Measurements from ENCODE around the gene RPL13. TPM values are rescaled to one million over a fixed set of nuclear protein-coding genes. Genes with fewer than 3 reads are reported as not detected.

The RPL13 gene
- polyA plus RNA-seq, 3 donors = 1,251 to 2,437 (median 1,329) TPM

DNA sequence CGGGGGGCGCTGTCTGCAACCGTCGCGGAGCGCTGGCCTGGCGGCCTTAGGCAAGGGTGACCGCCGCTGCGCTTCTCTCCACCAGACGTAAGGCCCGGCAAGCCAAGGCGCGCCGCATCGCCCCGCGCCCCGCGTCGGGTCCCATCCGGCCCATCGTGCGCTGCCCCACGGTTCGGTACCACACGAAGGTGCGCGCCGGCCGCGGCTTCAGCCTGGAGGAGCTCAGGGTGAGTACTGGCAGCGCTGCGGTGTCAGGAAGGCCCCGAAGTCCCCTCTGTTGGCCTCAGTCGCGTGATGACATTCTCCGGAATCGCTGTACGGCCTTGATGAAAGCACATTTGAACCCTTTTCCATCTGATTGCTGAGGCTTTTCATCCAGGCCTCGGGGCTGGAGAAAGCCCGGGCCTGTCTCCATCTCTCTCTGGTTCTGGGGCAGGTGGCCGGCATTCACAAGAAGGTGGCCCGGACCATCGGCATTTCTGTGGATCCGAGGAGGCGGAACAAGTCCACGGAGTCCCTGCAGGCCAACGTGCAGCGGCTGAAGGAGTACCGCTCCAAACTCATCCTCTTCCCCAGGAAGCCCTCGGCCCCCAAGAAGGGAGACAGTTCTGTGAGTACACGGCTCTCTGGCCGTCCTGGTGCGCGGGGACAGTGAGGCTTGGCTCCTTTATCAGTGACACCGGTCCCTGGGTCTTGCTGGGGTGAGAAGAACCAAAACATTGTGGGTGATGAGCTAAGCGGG is 831 bp downstream of the RPL13 start:
- peak overlapping the region; percentile 57 to 95 (median 85) for H3K27ac Mint-ChIP-seq
- no peaks in the 10 kb centered on the region for H3K9me3 ChIP-seq (replicated peaks in 1 of 2; ENCODE audit: control insufficient read depth in 1 of 2, insufficient read depth in 1 of 2, low read length in 2 of 2)
- peak overlapping the region; percentile 96 for H3K9ac ChIP-seq (ENCODE audit: insufficient read depth, low read length, poor library complexity, severe bottlenecking)
- H3K9me3 Mint-ChIP-seq = no peaks in the 10 kb centered on the region
- TF ChIP-seq, protein P1, sequence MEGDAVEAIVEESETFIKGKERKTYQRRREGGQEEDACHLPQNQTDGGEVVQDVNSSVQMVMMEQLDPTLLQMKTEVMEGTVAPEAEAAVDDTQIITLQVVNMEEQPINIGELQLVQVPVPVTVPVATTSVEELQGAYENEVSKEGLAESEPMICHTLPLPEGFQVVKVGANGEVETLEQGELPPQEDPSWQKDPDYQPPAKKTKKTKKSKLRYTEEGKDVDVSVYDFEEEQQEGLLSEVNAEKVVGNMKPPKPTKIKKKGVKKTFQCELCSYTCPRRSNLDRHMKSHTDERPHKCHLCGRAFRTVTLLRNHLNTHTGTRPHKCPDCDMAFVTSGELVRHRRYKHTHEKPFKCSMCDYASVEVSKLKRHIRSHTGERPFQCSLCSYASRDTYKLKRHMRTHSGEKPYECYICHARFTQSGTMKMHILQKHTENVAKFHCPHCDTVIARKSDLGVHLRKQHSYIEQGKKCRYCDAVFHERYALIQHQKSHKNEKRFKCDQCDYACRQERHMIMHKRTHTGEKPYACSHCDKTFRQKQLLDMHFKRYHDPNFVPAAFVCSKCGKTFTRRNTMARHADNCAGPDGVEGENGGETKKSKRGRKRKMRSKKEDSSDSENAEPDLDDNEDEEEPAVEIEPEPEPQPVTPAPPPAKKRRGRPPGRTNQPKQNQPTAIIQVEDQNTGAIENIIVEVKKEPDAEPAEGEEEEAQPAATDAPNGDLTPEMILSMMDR (IDR thresholded peaks at IDR 0.05) = no peak
- peak overlapping the region; percentile 79 for H2AFZ ChIP-seq (ENCODE audit: insufficient read depth, low read depth, low read length, poor library complexity, severe bottlenecking)
- peak overlapping the region; percentile 94 for H3K4me2 ChIP-seq (replicated peaks; ENCODE audit: extremely low read depth, low read length, poor library complexity, severe bottlenecking)
- H3K36me3 Mint-ChIP-seq = peaks cover 43 to 49% of the 10 kb centered on the region in 2 donors
- peaks cover 22% of the 10 kb centered on the region for H3K79me2 ChIP-seq (ENCODE audit: insufficient read depth, low read length)
- WGBS (ENCODE audit: insufficient coverage) = 6% methylated on average over 56 of the region's 58 CpGs
- H3K4me3 ChIP-seq (replicated peaks in 1 of 3; ENCODE audit: low read depth in 2 of 3, low read length in 3 of 3) = peak overlapping the region; percentile 64 to 95 (median 82)
- peaks cover 73% of the 10 kb centered on the region for H3K4me1 Mint-ChIP-seq
- H3K27ac ChIP-seq (ENCODE audit: low read depth in 1 of 2, low read length in 2 of 2) = peak overlapping the region; percentile 24 to 93
- H3K36me3 ChIP-seq (replicated peaks in 1 of 2; ENCODE audit: control insufficient read depth in 1 of 2, insufficient read depth in 2 of 2, low read length in 2 of 2) = peaks cover 35 to 38% of the 10 kb centered on the region in 2 donors
- H3K4me1 ChIP-seq (ENCODE audit: control insufficient read depth in 1 of 2, insufficient read depth in 2 of 2, low read length in 2 of 2) = peaks cover 46 to 64% of the 10 kb centered on the region in 2 donors
- intact Hi-C loops (cut with micrococcal nuclease) = loop anchor here in 1 of 2 donors (5.0 kb wide), 2 partner anchors 161 to 311 kb away; partner anchors contain the start of genes TCF25, VPS9D1 and ZNF276
- peaks cover 55% of the 10 kb centered on the region for H4K20me1 ChIP-seq (ENCODE audit: insufficient read depth, low read length)
- DNase-seq = peak in 2 of 3 donors; percentile 9 to 19
- H3K4me3 Mint-ChIP-seq = peak overlapping the region; percentile 90 to 92
- peaks cover 1 to 6% (median 3%) of the 10 kb centered on the region in 3 donors for H3K27me3 Mint-ChIP-seq (ENCODE audit: low read depth in 3 of 3)
- H3K27me3 ChIP-seq (ENCODE audit: control insufficient read depth in 2 of 2, insufficient read depth in 2 of 2, low read length in 2 of 2) = peaks cover 0 to 2% of the 10 kb centered on the region in 2 donors

DNA sequence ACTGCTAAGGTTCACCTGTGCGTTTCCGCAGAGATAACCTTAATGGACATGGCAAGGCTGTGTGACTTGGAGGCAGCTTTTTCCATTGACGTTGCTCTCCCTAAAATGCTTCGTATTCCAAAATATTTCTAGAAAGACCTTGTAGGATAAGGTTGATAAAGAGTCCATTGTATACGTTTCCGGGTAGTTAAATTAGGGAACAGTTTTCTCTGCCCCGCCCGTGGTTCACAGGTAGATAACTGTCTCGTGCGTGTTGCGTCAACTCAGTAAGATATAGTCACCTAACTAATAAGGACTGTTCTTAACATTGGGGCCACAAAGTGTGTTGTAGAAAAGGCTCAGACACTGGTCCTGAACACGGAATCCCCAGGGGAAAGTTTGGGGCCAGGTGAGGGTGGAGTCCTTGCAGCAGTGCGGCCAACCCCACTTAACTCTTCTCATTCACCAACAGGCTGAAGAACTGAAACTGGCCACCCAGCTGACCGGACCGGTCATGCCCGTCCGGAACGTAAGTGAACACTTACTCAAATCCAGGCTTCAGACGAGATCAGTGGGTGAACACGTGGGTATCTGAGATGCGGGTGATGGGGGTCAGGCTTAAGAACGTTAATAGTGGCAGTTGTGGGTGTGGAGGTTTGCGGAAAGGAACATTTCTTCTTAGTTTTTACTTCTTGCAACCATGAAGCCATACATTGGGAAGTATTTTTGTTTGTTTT is 1.6 kb downstream of the RPL13 start:
- Mint-ChIP-seq H3K27ac (peak overlapping the region; percentile 57 to 95 (median 85)), H3K4me1 (peaks cover 74% of the 10 kb centered on the region), H3K9me3 (no peaks in the 10 kb centered on the region), H3K4me3 (peak overlapping the region; percentile 90 to 92), H3K27me3 (ENCODE audit: low read depth in 3 of 3) (peaks cover 1 to 6% (median 3%) of the 10 kb centered on the region in 3 donors), H3K36me3 (peaks cover 38 to 43% of the 10 kb centered on the region in 2 donors)
- 58% methylated on average over 5 of the region's 23 CpGs for WGBS (ENCODE audit: insufficient coverage)
- H3K9ac ChIP-seq (ENCODE audit: insufficient read depth, low read length, poor library complexity, severe bottlenecking) = peak overlapping the region; percentile 96
- H3K4me1 ChIP-seq (ENCODE audit: control insufficient read depth in 1 of 2, insufficient read depth in 2 of 2, low read length in 2 of 2) = peaks cover 46 to 64% of the 10 kb centered on the region in 2 donors
- H2AFZ ChIP-seq (ENCODE audit: insufficient read depth, low read depth, low read length, poor library complexity, severe bottlenecking) = no peak overlapping the region
- no peak for DNase-seq
- H3K27ac ChIP-seq (ENCODE audit: low read depth in 1 of 2, low read length in 2 of 2) = peak overlapping the region in 1 of 2 donors; percentile 93
- H3K4me3 ChIP-seq (replicated peaks in 1 of 3; ENCODE audit: low read depth in 2 of 3, low read length in 3 of 3) = peak overlapping the region; percentile 64 to 95 (median 82)
- peaks cover 0 to 2% of the 10 kb centered on the region in 2 donors for H3K27me3 ChIP-seq (ENCODE audit: control insufficient read depth in 2 of 2, insufficient read depth in 2 of 2, low read length in 2 of 2)
- peaks cover 55% of the 10 kb centered on the region for H4K20me1 ChIP-seq (ENCODE audit: insufficient read depth, low read length)
- peaks cover 22% of the 10 kb centered on the region for H3K79me2 ChIP-seq (ENCODE audit: insufficient read depth, low read length)
- H3K36me3 ChIP-seq (replicated peaks in 1 of 2; ENCODE audit: control insufficient read depth in 1 of 2, insufficient read depth in 2 of 2, low read length in 2 of 2) = peaks cover 35 to 36% of the 10 kb centered on the region in 2 donors
- intact Hi-C loops (cut with micrococcal nuclease) = loop anchor here in 1 of 2 donors (5.0 kb wide), 2 partner anchors 160 to 310 kb away; partner anchors contain the start of genes TCF25, VPS9D1 and ZNF276
- peak overlapping the region; percentile 94 for H3K4me2 ChIP-seq (replicated peaks; ENCODE audit: extremely low read depth, low read length, poor library complexity, severe bottlenecking)
- TF ChIP-seq, protein P1 (IDR thresholded peaks at IDR 0.05) = no peak
- no peaks in the 10 kb centered on the region for H3K9me3 ChIP-seq (replicated peaks in 1 of 2; ENCODE audit: control insufficient read depth in 1 of 2, insufficient read depth in 1 of 2, low read length in 2 of 2)
